HepG2 (cell line): ENCODE measurements around the gene FAM222A. TPM values are rescaled to one million over a fixed set of nuclear protein-coding genes. Genes with fewer than 3 reads are reported as not detected.

ENCODE experiments used
- MIXL1 ChIP-seq: IDR thresholded peaks from 2 replicates; pipeline ENCODE4 v1.6.1; 2016
- NFE2L1 ChIP-seq: sonication (generic); formaldehyde crosslinking; IDR thresholded peaks from 2 replicates; pipeline ENCODE4 v1.4.0; 2020; ENCODE audit warnings: missing genetic modification reagents, mild to moderate bottlenecking, borderline replicate concordance
- NR2C2 ChIP-seq: sonication (generic); formaldehyde crosslinking; IDR thresholded peaks from 2 replicates; pipeline ENCODE4 v1.4.0; 2020; ENCODE audit warnings: missing genetic modification reagents, mild to moderate bottlenecking, moderate library complexity, borderline replicate concordance
- POLR2AphosphoS5 ChIP-seq: IDR thresholded peaks from 2 replicates; pipeline ENCODE4 v1.6.1; 2012; ENCODE audit warnings: low read depth, low read length
- PPARG ChIP-seq: conservative IDR thresholded peaks from 2 replicates; pipeline ENCODE4 v1.6.1; 2016; ENCODE audit warnings: missing biosample characterization, missing genetic modification reagents
- RERE ChIP-seq: IDR thresholded peaks from 2 replicates; pipeline ENCODE4 v1.6.1; 2016; ENCODE audit warnings: low read depth, missing genetic modification reagents, missing compliant biosample characterization
- SP140L ChIP-seq: sonication (generic); formaldehyde crosslinking; IDR thresholded peaks from 2 replicates; pipeline ENCODE4 v1.4.0; 2020; ENCODE audit warnings: missing genetic modification reagents, borderline replicate concordance
- SRY ChIP-seq: sonication (generic); formaldehyde crosslinking; IDR thresholded peaks from 2 replicates; pipeline ENCODE4 v1.8.0; 2022; ENCODE audit warnings: mild to moderate bottlenecking, missing genetic modification reagents
- TRIM22 ChIP-seq: fragments of 450-650 bp; IDR thresholded peaks from 2 replicates; pipeline ENCODE4 v1.6.1; 2017
- ZBTB37 ChIP-seq: sonication (generic); formaldehyde crosslinking; IDR thresholded peaks from 2 replicates; pipeline ENCODE4 v1.4.0; 2020; ENCODE audit warnings: mild to moderate bottlenecking, missing genetic modification reagents
- ZBTB42 ChIP-seq: sonication (generic); formaldehyde crosslinking; IDR thresholded peaks from 2 replicates; pipeline ENCODE4 v1.5.0; 2020; ENCODE audit warnings: mild to moderate bottlenecking, missing genetic modification reagents
- ZNF124 ChIP-seq: sonication (generic); formaldehyde crosslinking; IDR thresholded peaks from 2 replicates; pipeline ENCODE4 v1.4.0; 2020; ENCODE audit warnings: missing genetic modification reagents
- ZNF44 ChIP-seq: sonication (generic); formaldehyde crosslinking; IDR thresholded peaks from 2 replicates; pipeline ENCODE4 v1.5.1; 2020; ENCODE audit warnings: mild to moderate bottlenecking, missing genetic modification reagents
- ZNF567 ChIP-seq: sonication (generic); formaldehyde crosslinking; IDR thresholded peaks from 2 replicates; pipeline ENCODE4 v1.8.1; 2023; ENCODE audit warnings: mild to moderate bottlenecking, missing genetic modification reagents, borderline replicate concordance
- polyA plus RNA-seq, 8 experiments: library from polyadenylated mRNA; depleted of rRNA in 3 of 8; stranded (reverse) in 7 of 8; unstranded in 1 of 8; fragments of >200 nt; fragmentation: Illumina TruSeq in 4 of 8; extraction: Trizol in 4 of 8; gene quantifications; 2 replicates each; pipeline versions ENCODE4 v1.2.1 to v1.2.3, GENCODE V29; 2011 to 2016; ENCODE audit warnings: low read depth in 4 of 8, missing spikeins in 1 of 8, mixed read lengths in 1 of 8; ENCODE audit not compliant: insufficient read depth in 1 of 8
- total RNA-seq, 5 experiments: library from RNA; depleted of rRNA; stranded (reverse); fragments of >200 nt; fragmentation: Illumina TruSeq; extraction: Trizol; gene quantifications; 2 replicates each; pipeline ENCODE4 v1.2.3, GENCODE V29; 2016; ENCODE audit warnings: low read depth in 1 of 5
- TF ChIP-seq, protein P1 (sequence below): sonication (generic); formaldehyde crosslinking; IDR thresholded peaks from 2 replicates; pipeline ENCODE4 v1.4.0; 2020; ENCODE audit warnings: missing genetic modification reagents
- TF ChIP-seq, protein P2 (sequence below): IDR thresholded peaks from 2 replicates; pipeline ENCODE4 v1.4.0; 2020; ENCODE audit warnings: mild to moderate bottlenecking, missing genetic modification reagents

The FAM222A gene
- total and polyA plus RNA-seq, 2 of the 13 experiments (the other 11 are each of a cell fraction or from before 2014, with no cell fraction given), result 2.7 to 9.6 TPM

DNA sequence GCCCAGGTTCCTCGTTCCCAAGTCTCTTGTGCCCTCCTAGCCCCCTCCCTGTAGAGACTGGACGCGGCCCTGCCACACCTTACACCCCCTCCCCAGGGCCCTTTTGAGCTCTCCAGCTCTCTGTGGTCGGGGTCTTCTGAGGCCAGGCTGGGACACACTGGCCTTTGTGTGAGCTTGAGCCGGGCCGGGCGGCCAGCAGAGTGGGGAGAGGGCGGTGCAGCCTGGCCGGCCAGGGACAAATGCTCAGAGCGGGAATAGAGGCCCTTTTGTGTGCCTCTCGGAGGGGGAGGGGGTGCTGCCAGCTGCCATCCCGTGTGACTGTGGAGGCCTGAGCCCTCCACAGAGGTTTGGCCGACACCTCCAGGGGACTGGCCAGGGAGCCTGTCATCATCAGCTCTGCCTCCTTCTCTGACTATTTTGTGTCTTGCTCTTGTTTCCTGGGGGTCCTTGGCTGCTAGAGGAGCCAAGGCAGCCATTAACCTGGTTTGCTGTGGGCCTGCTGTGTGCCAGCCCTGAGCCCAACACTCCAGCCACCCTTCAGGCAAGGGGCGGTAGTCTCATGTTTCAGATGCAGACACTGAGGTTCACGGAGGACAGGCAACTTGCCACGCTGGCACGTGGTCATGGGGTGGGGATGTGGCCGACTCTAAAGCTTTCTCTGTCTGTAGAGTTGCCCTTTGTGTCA lies 13.6 kb downstream of the FAM222A start (continued):
- TF ChIP-seq TRIM22 (no peak), ZBTB37 (CRISPR knock-in tag) (no peak), ZNF124 (CRISPR knock-in tag) (no peak), SP140L (CRISPR knock-in tag) (no peak), NR2C2 (CRISPR knock-in tag) (no peak; the same call in 1 of the 2 replicates), ZBTB42 (CRISPR knock-in tag) (no peak), POLR2AphosphoS5 (peak; percentile 26; the same call in 1 of the 2 replicates), ZNF567 (CRISPR knock-in tag) (no peak), RERE (no peak), PPARG (no peak), SRY (CRISPR knock-in tag) (no peak), MIXL1 (no peak), NFE2L1 (CRISPR knock-in tag) (no peak), ZNF44 (no peak)
- TF ChIP-seq, protein P1, sequence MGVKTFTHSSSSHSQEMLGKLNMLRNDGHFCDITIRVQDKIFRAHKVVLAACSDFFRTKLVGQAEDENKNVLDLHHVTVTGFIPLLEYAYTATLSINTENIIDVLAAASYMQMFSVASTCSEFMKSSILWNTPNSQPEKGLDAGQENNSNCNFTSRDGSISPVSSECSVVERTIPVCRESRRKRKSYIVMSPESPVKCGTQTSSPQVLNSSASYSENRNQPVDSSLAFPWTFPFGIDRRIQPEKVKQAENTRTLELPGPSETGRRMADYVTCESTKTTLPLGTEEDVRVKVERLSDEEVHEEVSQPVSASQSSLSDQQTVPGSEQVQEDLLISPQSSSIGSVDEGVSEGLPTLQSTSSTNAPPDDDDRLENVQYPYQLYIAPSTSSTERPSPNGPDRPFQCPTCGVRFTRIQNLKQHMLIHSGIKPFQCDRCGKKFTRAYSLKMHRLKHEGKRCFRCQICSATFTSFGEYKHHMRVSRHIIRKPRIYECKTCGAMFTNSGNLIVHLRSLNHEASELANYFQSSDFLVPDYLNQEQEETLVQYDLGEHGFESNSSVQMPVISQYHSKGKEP (CRISPR knock-in tag), result no peak
- TF ChIP-seq, protein P2, sequence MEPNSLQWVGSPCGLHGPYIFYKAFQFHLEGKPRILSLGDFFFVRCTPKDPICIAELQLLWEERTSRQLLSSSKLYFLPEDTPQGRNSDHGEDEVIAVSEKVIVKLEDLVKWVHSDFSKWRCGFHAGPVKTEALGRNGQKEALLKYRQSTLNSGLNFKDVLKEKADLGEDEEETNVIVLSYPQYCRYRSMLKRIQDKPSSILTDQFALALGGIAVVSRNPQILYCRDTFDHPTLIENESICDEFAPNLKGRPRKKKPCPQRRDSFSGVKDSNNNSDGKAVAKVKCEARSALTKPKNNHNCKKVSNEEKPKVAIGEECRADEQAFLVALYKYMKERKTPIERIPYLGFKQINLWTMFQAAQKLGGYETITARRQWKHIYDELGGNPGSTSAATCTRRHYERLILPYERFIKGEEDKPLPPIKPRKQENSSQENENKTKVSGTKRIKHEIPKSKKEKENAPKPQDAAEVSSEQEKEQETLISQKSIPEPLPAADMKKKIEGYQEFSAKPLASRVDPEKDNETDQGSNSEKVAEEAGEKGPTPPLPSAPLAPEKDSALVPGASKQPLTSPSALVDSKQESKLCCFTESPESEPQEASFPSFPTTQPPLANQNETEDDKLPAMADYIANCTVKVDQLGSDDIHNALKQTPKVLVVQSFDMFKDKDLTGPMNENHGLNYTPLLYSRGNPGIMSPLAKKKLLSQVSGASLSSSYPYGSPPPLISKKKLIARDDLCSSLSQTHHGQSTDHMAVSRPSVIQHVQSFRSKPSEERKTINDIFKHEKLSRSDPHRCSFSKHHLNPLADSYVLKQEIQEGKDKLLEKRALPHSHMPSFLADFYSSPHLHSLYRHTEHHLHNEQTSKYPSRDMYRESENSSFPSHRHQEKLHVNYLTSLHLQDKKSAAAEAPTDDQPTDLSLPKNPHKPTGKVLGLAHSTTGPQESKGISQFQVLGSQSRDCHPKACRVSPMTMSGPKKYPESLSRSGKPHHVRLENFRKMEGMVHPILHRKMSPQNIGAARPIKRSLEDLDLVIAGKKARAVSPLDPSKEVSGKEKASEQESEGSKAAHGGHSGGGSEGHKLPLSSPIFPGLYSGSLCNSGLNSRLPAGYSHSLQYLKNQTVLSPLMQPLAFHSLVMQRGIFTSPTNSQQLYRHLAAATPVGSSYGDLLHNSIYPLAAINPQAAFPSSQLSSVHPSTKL (CRISPR knock-in tag), result no peak
